Suprapubic skin (tissue), 4 donors: Measurements from ENCODE around the gene THRB. TPM values are rescaled to one million over a fixed set of nuclear protein-coding genes. Genes with fewer than 3 reads are reported as not detected.

ENCODE experiments used
- DNase-seq, 2 donors: peaks; one replicate each; pipeline ENCODE4 v3.0.0-alpha.2; 2019; ENCODE audit warnings: low spot score in 2 of 2
- H3K27ac ChIP-seq: fragments of 200-600 bp; sonication (generic); one replicate; pipeline ENCODE4 v1.5.1; 2019
- H3K27me3 ChIP-seq: fragments of 200-600 bp; sonication (generic); one replicate; pipeline ENCODE4 v1.5.1; 2019
- H3K36me3 ChIP-seq: fragments of 200-600 bp; sonication (generic); one replicate; pipeline ENCODE4 v1.5.1; 2019
- H3K4me1 ChIP-seq: fragments of 200-600 bp; sonication (generic); one replicate; pipeline ENCODE4 v1.5.1; 2019
- H3K4me3 ChIP-seq: fragments of 200-600 bp; sonication (generic); one replicate; pipeline ENCODE4 v1.5.1; 2019; ENCODE audit warnings: mild to moderate bottlenecking
- H3K9me3 ChIP-seq: fragments of 200-600 bp; sonication (generic); one replicate; pipeline ENCODE4 v1.5.1; 2019
- CTCF ChIP-seq, 2 donors: fragments of 200-600 bp in 1 of 2; fragments of 450-650 bp in 1 of 2; sonication (generic) in 1 of 2; IDR thresholded peaks; one replicate each; pipeline ENCODE4 v1.5.1; 2016 to 2019; ENCODE audit warnings: antibody characterized with exemption in 2 of 2, mild to moderate bottlenecking in 1 of 2, moderate library complexity in 1 of 2
- EP300 ChIP-seq: sonication (generic); formaldehyde crosslinking; IDR thresholded peaks from one replicate; pipeline ENCODE4 v1.6.1; 2017; ENCODE audit warnings: antibody characterized with exemption
- POLR2A ChIP-seq, 2 donors: fragments of 450-650 bp; IDR thresholded peaks; one replicate each; pipeline ENCODE4 v1.6.1; 2017; ENCODE audit warnings: antibody characterized with exemption in 2 of 2, mild to moderate bottlenecking in 2 of 2, moderate library complexity in 2 of 2
- POLR2AphosphoS5 ChIP-seq, 3 donors: sonication (generic); formaldehyde crosslinking; IDR thresholded peaks; one replicate each; pipeline ENCODE4 v1.6.1; 2017; ENCODE audit warnings: antibody characterized with exemption in 3 of 3
- WGBS: methylation state at CpG from one replicate; pipeline ENCODE4 v1.1.5; 2018; 5-methylcytosine and 5-hydroxymethylcytosine counted together
- total RNA-seq, 4 donors: library from RNA; depleted of rRNA; stranded (reverse); fragments of >200 nt; gene quantifications; one replicate each; pipeline ENCODE4 v1.1.0, GENCODE V29; 2016

Gene THRB
- total RNA-seq, 4 donors from 2014 or later = 16.6 to 32.9 (median 24.4) TPM

- TF ChIP-seq EP300 = no peak
- TF ChIP-seq POLR2AphosphoS5 (IDR thresholded peaks at IDR 0.05) = no peak
- TF ChIP-seq POLR2A (IDR thresholded peaks at IDR 0.05) = no peak
- TF ChIP-seq CTCF (IDR thresholded peaks at IDR 0.05) = no peak
- Histone ChIP-seq H3K4me3 (no peak overlapping the region), H3K27me3 (no peaks in the 10 kb centered on the region), H3K36me3 (peaks cover 17% of the 10 kb centered on the region), H3K4me1 (peaks cover 11% of the 10 kb centered on the region), H3K9me3 (no peaks in the 10 kb centered on the region), H3K27ac (no peak overlapping the region)
- 93% methylated on average over 3 of the region's 3 CpGs for WGBS
- DNase-seq = no peak
These were observed 357.3 kb downstream of the THRB start for GRCh38 chr3:24137334-24137733.

GRCh38 chr3:24136624-24137310 is 357.9 kb downstream of the THRB start:
- no peak for DNase-seq
- H3K27me3 ChIP-seq = no peaks in the 10 kb centered on the region
- no peak overlapping the region for H3K4me3 ChIP-seq

GRCh38 chr3:24135280-24135679 is 359.4 kb downstream of the THRB start:
- H3K9me3 ChIP-seq = no peaks in the 10 kb centered on the region
- H3K4me1 ChIP-seq = peaks cover 11% of the 10 kb centered on the region
- H3K36me3 ChIP-seq = peaks cover 20% of the 10 kb centered on the region
- no peak for DNase-seq
- no peak overlapping the region for H3K27ac ChIP-seq
- H3K4me3 ChIP-seq = no peak overlapping the region
- TF ChIP-seq POLR2AphosphoS5 (IDR thresholded peaks at IDR 0.05) = no peak
- no peak for TF ChIP-seq CTCF (IDR thresholded peaks at IDR 0.05)
- TF ChIP-seq EP300 = no peak
- WGBS = 27% methylated on average over 2 of the region's 2 CpGs
- no peaks in the 10 kb centered on the region for H3K27me3 ChIP-seq

More at GRCh38 chr3:24136624-24137310, 357.9 kb downstream of the THRB start:
- no peak overlapping the region for H3K27ac ChIP-seq
- peaks cover 11% of the 10 kb centered on the region for H3K4me1 ChIP-seq
- H3K9me3 ChIP-seq = no peaks in the 10 kb centered on the region
- H3K36me3 ChIP-seq = peaks cover 19% of the 10 kb centered on the region
- TF ChIP-seq POLR2AphosphoS5 (IDR thresholded peaks at IDR 0.05) (no peak), CTCF (IDR thresholded peaks at IDR 0.05) (no peak), POLR2A (IDR thresholded peaks at IDR 0.05) (no peak), EP300 (no peak)

GRCh38 chr3:24133942-24134341 is 360.7 kb downstream of the THRB start:
- DNase-seq = no peak
- H3K27ac ChIP-seq = no peak overlapping the region
- TF ChIP-seq CTCF (IDR thresholded peaks at IDR 0.05) (no peak), POLR2A (IDR thresholded peaks at IDR 0.05) (no peak), POLR2AphosphoS5 (IDR thresholded peaks at IDR 0.05) (no peak), EP300 (no peak)
- WGBS = 88% methylated on average over 2 of the region's 2 CpGs
- no peak overlapping the region for H3K4me3 ChIP-seq
- no peaks in the 10 kb centered on the region for H3K27me3 ChIP-seq
- H3K9me3 ChIP-seq = no peaks in the 10 kb centered on the region
- peaks cover 20% of the 10 kb centered on the region for H3K36me3 ChIP-seq
- peaks cover 23% of the 10 kb centered on the region for H3K4me1 ChIP-seq

GRCh38 chr3:24133436-24133835 is 361.2 kb downstream of the THRB start:
- DNase-seq = no peak
- Histone ChIP-seq H3K4me3 (no peak overlapping the region), H3K4me1 (peaks cover 21% of the 10 kb centered on the region), H3K27ac (no peak overlapping the region), H3K36me3 (peaks cover 20% of the 10 kb centered on the region), H3K9me3 (no peaks in the 10 kb centered on the region), H3K27me3 (no peaks in the 10 kb centered on the region)
- no peak for TF ChIP-seq POLR2AphosphoS5 (IDR thresholded peaks at IDR 0.05)
- TF ChIP-seq POLR2A (IDR thresholded peaks at IDR 0.05) = no peak
- no peak for TF ChIP-seq CTCF (IDR thresholded peaks at IDR 0.05)
- no peak for TF ChIP-seq EP300
